Cardiac fibroblast (primary cell): ENCODE data around the gene BOLA1.
A peak's percentile ranks its signal among the peaks of the same experiment; 100 is the strongest.
"Not testable (repeated sequence)": the region's sequence is repeated elsewhere in the genome, so short reads cannot be mapped to it uniquely, and the experiment has no call there.

Experiments
- DNase-seq, 2 donors: peaks; one replicate each; pipeline versions ENCODE4 v3.0.0 to v3.0.0-alpha.2; 2010; ENCODE audit warnings: low read depth in 2 of 2
- H3K4me3 ChIP-seq, 2 donors: replicated peaks in 1 of 2; 1 replicate in 1 of 2; 2 replicates in 1 of 2; pipeline ENCODE4 v1.5.1; 2011; ENCODE audit warnings: low read depth in 2 of 2, low read length in 2 of 2, mild to moderate bottlenecking in 2 of 2, moderate library complexity in 1 of 2
- TF ChIP-seq, protein P1 (sequence below): IDR thresholded peaks from one replicate; pipeline ENCODE4 v1.5.1; 2011; ENCODE audit warnings: low read depth, mild to moderate bottlenecking, low read length, inconsistent platforms

BOLA1 gene

DNA sequence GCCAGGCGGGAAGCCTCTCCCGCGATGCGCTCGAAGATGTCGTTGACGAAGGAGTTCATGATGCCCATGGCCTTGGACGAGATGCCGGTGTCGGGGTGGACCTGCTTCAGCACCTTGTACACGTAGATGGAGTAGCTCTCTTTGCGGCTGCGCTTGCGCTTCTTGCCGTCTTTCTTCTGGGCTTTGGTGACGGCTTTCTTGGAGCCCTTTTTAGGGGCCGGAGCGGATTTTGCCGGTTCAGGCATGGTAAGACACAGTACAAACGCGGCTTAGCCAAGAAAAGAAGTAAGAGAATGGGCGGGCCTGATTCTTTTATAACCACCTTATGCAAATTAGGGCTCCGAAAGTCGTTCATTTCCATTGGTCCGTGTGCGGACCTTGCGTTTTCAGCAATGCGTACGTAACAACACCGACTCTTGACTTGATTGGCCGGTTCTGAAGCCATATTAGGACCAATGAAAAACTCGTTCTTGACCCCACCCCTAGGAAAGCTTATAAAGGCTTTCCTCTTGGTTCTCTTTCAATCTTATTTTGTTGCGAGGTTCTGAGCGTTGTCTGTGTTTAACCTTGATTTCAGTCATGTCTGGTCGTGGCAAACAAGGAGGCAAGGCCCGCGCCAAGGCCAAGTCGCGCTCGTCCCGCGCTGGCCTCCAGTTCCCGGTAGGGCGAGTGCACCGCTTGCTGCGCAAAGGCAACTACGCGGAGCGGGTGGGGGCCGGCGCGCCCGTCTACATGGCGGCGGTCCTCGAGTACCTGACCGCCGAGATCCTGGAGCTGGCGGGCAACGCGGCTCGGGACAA is 12.8 kb upstream of the BOLA1 start:
- DNase-seq = peak; percentile 100
- TF ChIP-seq, protein P1, sequence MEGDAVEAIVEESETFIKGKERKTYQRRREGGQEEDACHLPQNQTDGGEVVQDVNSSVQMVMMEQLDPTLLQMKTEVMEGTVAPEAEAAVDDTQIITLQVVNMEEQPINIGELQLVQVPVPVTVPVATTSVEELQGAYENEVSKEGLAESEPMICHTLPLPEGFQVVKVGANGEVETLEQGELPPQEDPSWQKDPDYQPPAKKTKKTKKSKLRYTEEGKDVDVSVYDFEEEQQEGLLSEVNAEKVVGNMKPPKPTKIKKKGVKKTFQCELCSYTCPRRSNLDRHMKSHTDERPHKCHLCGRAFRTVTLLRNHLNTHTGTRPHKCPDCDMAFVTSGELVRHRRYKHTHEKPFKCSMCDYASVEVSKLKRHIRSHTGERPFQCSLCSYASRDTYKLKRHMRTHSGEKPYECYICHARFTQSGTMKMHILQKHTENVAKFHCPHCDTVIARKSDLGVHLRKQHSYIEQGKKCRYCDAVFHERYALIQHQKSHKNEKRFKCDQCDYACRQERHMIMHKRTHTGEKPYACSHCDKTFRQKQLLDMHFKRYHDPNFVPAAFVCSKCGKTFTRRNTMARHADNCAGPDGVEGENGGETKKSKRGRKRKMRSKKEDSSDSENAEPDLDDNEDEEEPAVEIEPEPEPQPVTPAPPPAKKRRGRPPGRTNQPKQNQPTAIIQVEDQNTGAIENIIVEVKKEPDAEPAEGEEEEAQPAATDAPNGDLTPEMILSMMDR = no peak
- peak overlapping the region; percentile 66 to 71 for H3K4me3 ChIP-seq

DNA sequence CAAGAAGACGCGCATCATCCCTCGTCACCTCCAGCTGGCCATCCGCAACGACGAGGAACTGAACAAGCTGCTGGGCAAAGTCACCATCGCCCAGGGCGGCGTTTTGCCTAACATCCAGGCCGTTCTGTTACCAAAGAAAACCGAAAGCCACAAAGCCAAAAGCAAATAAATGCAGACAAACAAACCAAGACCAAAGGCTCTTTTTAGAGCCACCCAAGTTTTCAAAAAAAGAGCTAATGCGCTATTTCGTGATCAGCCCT is 12.2 kb upstream of the BOLA1 start:
- not testable (repeated sequence) for DNase-seq
- peak overlapping the region; percentile 63 to 71 for H3K4me3 ChIP-seq

DNA sequence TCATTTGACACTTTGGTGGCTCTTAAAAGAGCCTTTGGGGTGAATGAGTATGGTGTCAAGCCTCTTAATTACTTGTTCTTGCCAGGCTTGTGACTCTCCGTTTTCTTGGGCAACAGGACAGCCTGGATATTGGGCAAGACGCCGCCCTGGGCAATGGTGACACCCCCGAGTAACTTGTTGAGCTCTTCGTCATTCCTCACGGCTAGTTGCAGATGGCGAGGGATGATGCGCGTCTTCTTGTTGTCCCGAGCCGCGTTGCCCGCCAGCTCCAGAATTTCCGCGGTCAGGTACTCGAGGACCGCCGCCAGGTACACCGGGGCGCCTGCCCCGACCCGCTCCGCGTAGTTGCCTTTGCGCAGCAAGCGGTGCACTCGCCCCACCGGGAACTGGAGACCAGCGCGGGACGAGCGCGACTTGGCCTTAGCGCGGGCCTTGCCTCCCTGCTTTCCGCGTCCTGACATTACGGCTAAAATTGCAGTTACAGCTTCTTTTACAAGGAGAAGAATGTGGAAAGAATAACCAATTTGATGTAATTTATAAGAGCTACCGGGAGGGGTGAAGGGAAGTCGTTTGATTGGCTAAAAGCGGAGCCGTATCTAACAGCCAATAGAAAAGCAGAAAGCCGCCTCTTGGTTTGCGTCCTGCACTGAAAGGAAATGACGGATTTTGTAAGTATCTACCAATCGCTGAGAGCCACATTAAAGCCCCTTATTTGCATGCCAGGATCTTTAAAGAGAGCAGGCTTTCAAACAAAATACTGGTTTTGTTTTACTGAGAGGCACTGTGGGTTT is 11.7 kb upstream of the BOLA1 start:
- DNase-seq = peak; percentile 99
- peak overlapping the region; percentile 63 to 71 for H3K4me3 ChIP-seq
- TF ChIP-seq, protein P1 = no peak

DNA sequence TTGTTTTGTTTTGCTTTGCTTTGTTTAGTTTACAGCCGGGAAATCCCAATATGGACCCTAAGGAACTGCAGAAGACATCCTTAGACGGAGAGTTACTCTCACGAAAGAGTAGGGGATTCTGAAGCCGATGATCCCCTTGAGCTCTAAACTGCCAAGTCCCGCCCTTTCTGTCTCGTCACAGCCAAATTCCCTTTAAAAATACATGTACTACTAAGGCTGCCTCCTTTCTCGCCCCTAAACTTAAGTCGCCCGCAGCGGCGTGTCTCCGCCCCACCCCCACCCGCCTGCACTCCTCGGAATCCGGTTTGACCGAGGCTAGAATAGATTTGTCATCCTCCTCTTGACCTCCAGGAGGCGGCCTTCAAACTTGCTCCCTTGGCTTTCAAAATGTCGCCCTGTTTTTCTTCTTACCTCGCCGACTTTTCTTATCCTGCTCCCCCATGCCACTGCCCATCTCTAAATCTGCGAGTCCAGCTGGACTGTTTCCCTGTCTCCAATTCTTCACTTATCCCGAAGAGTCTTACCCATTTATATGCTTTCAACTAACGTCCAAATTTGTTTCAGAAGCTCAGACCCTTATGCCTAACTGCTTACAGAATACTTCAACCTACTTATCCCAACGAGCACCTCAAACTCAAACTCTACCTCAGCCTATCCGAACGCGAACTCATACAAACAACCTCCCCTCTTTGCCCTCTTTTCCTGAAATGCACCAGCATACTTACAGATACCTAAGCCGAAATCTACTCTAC is 10.9 kb upstream of the BOLA1 start:
- peak overlapping the region; percentile 55 to 71 for H3K4me3 ChIP-seq
- TF ChIP-seq, protein P1 = peak; percentile 60
- peak; percentile 93 to 95 for DNase-seq

DNA sequence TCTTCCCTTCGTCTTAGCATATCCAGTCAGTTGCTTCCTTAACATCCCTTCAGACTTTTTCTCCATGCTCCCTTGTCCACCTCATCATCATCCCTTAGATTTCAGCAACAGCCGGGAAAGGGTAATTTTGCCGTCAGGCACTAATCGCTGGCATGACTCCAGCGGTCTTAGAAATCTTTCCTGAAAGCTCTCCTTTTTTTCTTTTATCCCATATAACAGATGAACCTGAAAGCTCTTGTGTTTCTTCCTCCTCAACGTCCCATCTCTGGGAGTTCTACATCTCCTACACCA is 10.4 kb upstream of the BOLA1 start:
- peak overlapping the region; percentile 55 to 71 for H3K4me3 ChIP-seq
- peak; percentile 66 to 71 for DNase-seq
- TF ChIP-seq, protein P1 = no peak

DNA sequence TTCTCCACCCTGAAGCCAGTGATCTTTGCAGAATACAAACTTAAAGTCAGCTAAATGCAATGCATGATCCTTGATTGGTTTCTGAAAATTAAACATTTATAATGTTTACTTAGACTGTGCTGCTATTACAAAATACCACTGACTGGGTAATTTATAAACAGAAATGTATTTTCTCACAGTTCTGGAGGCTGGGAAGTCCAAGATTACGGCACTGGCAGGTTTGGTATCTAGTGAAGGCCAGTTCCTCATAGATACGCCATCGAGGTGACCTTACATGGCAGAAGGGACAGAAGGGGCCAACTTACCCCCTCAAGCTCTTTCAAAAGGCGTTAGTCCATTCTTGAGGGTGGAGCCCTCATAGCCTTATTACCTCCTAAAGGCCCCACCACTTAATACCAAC is 2.8 kb upstream of the BOLA1 start:
- TF ChIP-seq, protein P1 = no peak
- no peak for DNase-seq
- H3K4me3 ChIP-seq = no peak overlapping the region
